HG02763 (cell line): ENCODE data around the gene ARSG.
A peak's percentile ranks its signal among the peaks of the same experiment; 100 is the strongest.

ENCODE experiments used
- ATAC-seq: cut with Tn5 transposase; IDR thresholded peaks from one replicate; pipeline ENCODE4 v1.9.1; 2021; ENCODE audit warnings: mild to moderate bottlenecking, moderate library complexity; ENCODE audit not compliant: unreplicated experiment

ARSG gene

GRCh38 chr17:68446626-68447041 is 155.3 kb downstream of the ARSG start:
- no peak for ATAC-seq

- no peak for ATAC-seq
Measured at GRCh38 chr17:68449021-68449739, 157.9 kb downstream of the ARSG start.

GRCh38 chr17:68450391-68450790 is 159.1 kb downstream of the ARSG start:
- no peak for ATAC-seq

- ATAC-seq = no peak
Measured at GRCh38 chr17:68450801-68451200, 159.5 kb downstream of the ARSG start.

- no peak for ATAC-seq
Measured at GRCh38 chr17:68451670-68452354, 160.5 kb downstream of the ARSG start.

- no peak for ATAC-seq
Measured at GRCh38 chr17:68452724-68453290, 161.5 kb downstream of the ARSG start.

GRCh38 chr17:68453991-68454665 is 162.8 kb downstream of the ARSG start:
- no peak for ATAC-seq

- no peak for ATAC-seq
Measured at GRCh38 chr17:68455901-68456338, 164.6 kb downstream of the ARSG start.

GRCh38 chr17:68456339-68457167 is 165.3 kb downstream of the ARSG start:
- no peak for ATAC-seq

- ATAC-seq = peak; percentile 31
Measured at GRCh38 chr17:68457168-68457538, 165.9 kb downstream of the ARSG start, which contains the start of gene WIPI1. Gene WIPI1, minus strand, starts transcription at chr17:68457496. Its CDS starts 75 bp downstream, at chr17:68457421.

GRCh38 chr17:68457539-68458259 is 166.4 kb downstream of the ARSG start:
- peak; percentile 82 for ATAC-seq

GRCh38 chr17:68458260-68459036 is 167.2 kb downstream of the ARSG start:
- ATAC-seq = no peak

- ATAC-seq = no peak
Measured at GRCh38 chr17:68459037-68459639, 167.8 kb downstream of the ARSG start.

GRCh38 chr17:68460146-68460545 is 168.9 kb downstream of the ARSG start:
- ATAC-seq = no peak

- ATAC-seq = no peak
Measured at GRCh38 chr17:68460715-68461114, 169.4 kb downstream of the ARSG start.

GRCh38 chr17:68461122-68461539 is 169.8 kb downstream of the ARSG start:
- no peak for ATAC-seq

- no peak for ATAC-seq
Measured at GRCh38 chr17:68461589-68461988, 170.3 kb downstream of the ARSG start.

- ATAC-seq = peak; percentile 34
Measured at GRCh38 chr17:68462381-68463210, 171.3 kb downstream of the ARSG start.
